Mammary epithelial cell (primary cell): ENCODE data around the gene ZNF497.

Source experiments
- CTCF ChIP-seq, 2 donors: IDR thresholded peaks in 1 of 2; conservative IDR thresholded peaks in 1 of 2; 2 replicates each; pipeline ENCODE4 v1.5.1; 2011 to 2012; ENCODE audit warnings: inconsistent platforms in 2 of 2, low read length in 2 of 2, mild to moderate bottlenecking in 2 of 2, control low read depth in 1 of 2, low read depth in 1 of 2; ENCODE audit not compliant: insufficient read depth in 1 of 2; ENCODE audit errors: extremely low read depth in 1 of 2
- EZH2 ChIP-seq: IDR thresholded peaks from 2 replicates; pipeline ENCODE4 v1.6.1; 2012; ENCODE audit warnings: low read length, inconsistent platforms, borderline replicate concordance

- no peak for TF ChIP-seq CTCF (conservative IDR thresholded peaks at IDR 0.05 in 1 of 2, IDR thresholded peaks at IDR 0.05 in 1 of 2; ENCODE audit: extremely low read depth in 1 of 2, insufficient read depth in 1 of 2, low read depth in 1 of 2, low read length in 2 of 2)
- TF ChIP-seq EZH2 = no peak
These were observed 36.0 kb downstream of the ZNF497 start for GRCh38 chr19:58326501-58326913.
